ENCODE results near the gene PRKAA1. TPM values are rescaled to one million over a fixed set of nuclear protein-coding genes. Genes with fewer than 3 reads are reported as not detected.

PRKAA1 gene
- total and polyA plus RNA-seq, 2 of the 13 experiments (the other 11 are each of a cell fraction or from before 2014, with no cell fraction given), result 36.6 to 58.0 TPM

- TF ChIP-seq E2F1 (CRISPR knock-in tag; IDR thresholded peaks at IDR 0.05) (peak; percentile 98), ADNP (CRISPR knock-in tag; IDR thresholded peaks at IDR 0.05) (no peak), ZNF333 (CRISPR knock-in tag; IDR thresholded peaks at IDR 0.05; ENCODE audit: borderline replicate concordance) (no peak), ATF4 (CRISPR knock-in tag; IDR thresholded peaks at IDR 0.05) (peak in 1 of 2 experiments; percentile 67; a peak in 2 of 4 replicates), CHCHD3 (CRISPR knock-in tag; IDR thresholded peaks at IDR 0.05) (no peak), SAFB2 (CRISPR knock-in tag; IDR thresholded peaks at IDR 0.05; ENCODE audit: borderline replicate concordance, low read depth) (no peak), U2AF1 (optimal IDR thresholded peaks at IDR 0.05; ENCODE audit: low read depth, low read length) (no peak), BORCS8-MEF2B (CRISPR knock-in tag; IDR thresholded peaks at IDR 0.05) (peak; percentile 69; the same call in 1 of the 2 replicates), SUZ12 (IDR thresholded peaks at IDR 0.05; ENCODE audit: low read depth, low read length) (peak; percentile 87), POLR2A (IDR thresholded peaks at IDR 0.05; ENCODE audit: insufficient read depth in 1 of 2, low read depth in 2 of 2, low read length in 2 of 2) (peak; percentile 34 to 37; a peak in 3 of 4 replicates), ZNF180 (CRISPR knock-in tag; IDR thresholded peaks at IDR 0.05; ENCODE audit: borderline replicate concordance, low read depth) (no peak), ZFP1 (CRISPR knock-in tag; IDR thresholded peaks at IDR 0.05) (peak; percentile 79), SP2 (CRISPR knock-in tag; IDR thresholded peaks at IDR 0.05) (no peak), ZNF570 (CRISPR knock-in tag; IDR thresholded peaks at IDR 0.05; ENCODE audit: borderline replicate concordance) (no peak), PITX1 (CRISPR knock-in tag; IDR thresholded peaks at IDR 0.05) (peak; percentile 60; the same call in 1 of the 2 replicates), SNAI1 (CRISPR knock-in tag; IDR thresholded peaks at IDR 0.05; ENCODE audit: borderline replicate concordance) (0 out of 2 replicates have a peak, but pooled peaks have one; percentile 70), ZNF724P (CRISPR knock-in tag; IDR thresholded peaks at IDR 0.05; ENCODE audit: borderline replicate concordance) (0 out of 2 replicates have a peak, but pooled peaks have one; percentile 36), TRAFD1 (CRISPR knock-in tag; IDR thresholded peaks at IDR 0.05; ENCODE audit: borderline replicate concordance) (no peak), TRIM22 (IDR thresholded peaks at IDR 0.05) (no peak), ZFP91 (CRISPR knock-in tag; IDR thresholded peaks at IDR 0.05; ENCODE audit: borderline replicate concordance) (peak; percentile 86)
Observed at GRCh38 chr5:40755407-40756365, 42.5 kb downstream of the PRKAA1 start, which contains the start of gene TTC33 (continued).

Data from HepG2 (cell line).